ENCODE measurements around the gene DCDC1. TPM values are rescaled to one million over a fixed set of nuclear protein-coding genes. Genes with fewer than 3 reads are reported as not detected.

DCDC1 gene
- total RNA-seq, 1 experiment from 2014 or later = not detected

- Histone ChIP-seq H3K27ac (ENCODE audit: low read length) (no peak overlapping the region), H3K4me1 (ENCODE audit: control insufficient read depth, insufficient read depth, low read length) (no peaks in the 10 kb centered on the region), H3K36me3 (ENCODE audit: control insufficient read depth, insufficient read depth, low read length) (no peaks in the 10 kb centered on the region), H3K9me3 (ENCODE audit: control insufficient read depth, insufficient read depth, low read depth, low read length) (no peaks in the 10 kb centered on the region), H3K27me3 (ENCODE audit: control insufficient read depth, insufficient read depth, low read length) (no peaks in the 10 kb centered on the region; the same call in 1 of the 2 replicates), H3K4me3 (ENCODE audit: low read depth in 2 of 2, low read length in 2 of 2) (no peak overlapping the region)
- TF ChIP-seq TCF7L2 (IDR thresholded peaks at IDR 0.05; ENCODE audit: low read depth, low read length) (no peak), SIN3A (IDR thresholded peaks at IDR 0.05; ENCODE audit: borderline replicate concordance, insufficient read depth, low read depth, low read length) (no peak), POLR2AphosphoS5 (IDR thresholded peaks at IDR 0.05; ENCODE audit: low read depth, low read length) (no peak), CTCF (IDR thresholded peaks at IDR 0.05) (peak; percentile 69; the same call in 1 of the 2 replicates)
- TF ChIP-seq, protein P1, sequence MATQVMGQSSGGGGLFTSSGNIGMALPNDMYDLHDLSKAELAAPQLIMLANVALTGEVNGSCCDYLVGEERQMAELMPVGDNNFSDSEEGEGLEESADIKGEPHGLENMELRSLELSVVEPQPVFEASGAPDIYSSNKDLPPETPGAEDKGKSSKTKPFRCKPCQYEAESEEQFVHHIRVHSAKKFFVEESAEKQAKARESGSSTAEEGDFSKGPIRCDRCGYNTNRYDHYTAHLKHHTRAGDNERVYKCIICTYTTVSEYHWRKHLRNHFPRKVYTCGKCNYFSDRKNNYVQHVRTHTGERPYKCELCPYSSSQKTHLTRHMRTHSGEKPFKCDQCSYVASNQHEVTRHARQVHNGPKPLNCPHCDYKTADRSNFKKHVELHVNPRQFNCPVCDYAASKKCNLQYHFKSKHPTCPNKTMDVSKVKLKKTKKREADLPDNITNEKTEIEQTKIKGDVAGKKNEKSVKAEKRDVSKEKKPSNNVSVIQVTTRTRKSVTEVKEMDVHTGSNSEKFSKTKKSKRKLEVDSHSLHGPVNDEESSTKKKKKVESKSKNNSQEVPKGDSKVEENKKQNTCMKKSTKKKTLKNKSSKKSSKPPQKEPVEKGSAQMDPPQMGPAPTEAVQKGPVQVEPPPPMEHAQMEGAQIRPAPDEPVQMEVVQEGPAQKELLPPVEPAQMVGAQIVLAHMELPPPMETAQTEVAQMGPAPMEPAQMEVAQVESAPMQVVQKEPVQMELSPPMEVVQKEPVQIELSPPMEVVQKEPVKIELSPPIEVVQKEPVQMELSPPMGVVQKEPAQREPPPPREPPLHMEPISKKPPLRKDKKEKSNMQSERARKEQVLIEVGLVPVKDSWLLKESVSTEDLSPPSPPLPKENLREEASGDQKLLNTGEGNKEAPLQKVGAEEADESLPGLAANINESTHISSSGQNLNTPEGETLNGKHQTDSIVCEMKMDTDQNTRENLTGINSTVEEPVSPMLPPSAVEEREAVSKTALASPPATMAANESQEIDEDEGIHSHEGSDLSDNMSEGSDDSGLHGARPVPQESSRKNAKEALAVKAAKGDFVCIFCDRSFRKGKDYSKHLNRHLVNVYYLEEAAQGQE (IDR thresholded peaks at IDR 0.05; ENCODE audit: insufficient read depth in 1 of 2, low read depth in 2 of 2, low read length in 1 of 2) = no peak
- ATAC-seq (peak; percentile 73; the same call in 1 of the 2 replicates), DNase-seq (ENCODE audit: low read depth, low spot score) (peak; percentile 17)
- intact Hi-C loops (cut with micrococcal nuclease; ENCODE audit: unreplicated experiment) (loop anchor here (1.0 to 5.0 kb wide), 2 partner anchors 556 to 572 kb away; no protein-coding TSS in a partner anchor), in situ Hi-C loops (cut with HindIII; ENCODE audit: low pct_unique_long_range_greater_than_20kb, low sequenced_read_pairs) (no loop called here)
- BruUV-seq (replicated peaks) = no TSS peak
- ChIA-PET CTCF (no interaction called here), POLR2A (no interaction called here)
These were observed 451.6 kb downstream of the DCDC1 start for GRCh38 chr11:30917859-30918478.

GRCh38 chr11:30917266-30917665 lies 452.3 kb downstream of the DCDC1 start:
- Histone ChIP-seq H3K9me3 (ENCODE audit: control insufficient read depth, insufficient read depth, low read depth, low read length) (no peaks in the 10 kb centered on the region), H3K4me3 (ENCODE audit: low read depth in 2 of 2, low read length in 2 of 2) (no peak overlapping the region), H3K27me3 (ENCODE audit: control insufficient read depth, insufficient read depth, low read length) (no peaks in the 10 kb centered on the region; the same call in 1 of the 2 replicates), H3K27ac (ENCODE audit: low read length) (no peak overlapping the region), H3K4me1 (ENCODE audit: control insufficient read depth, insufficient read depth, low read length) (no peaks in the 10 kb centered on the region), H3K36me3 (ENCODE audit: control insufficient read depth, insufficient read depth, low read length) (no peaks in the 10 kb centered on the region)
- BruUV-seq (replicated peaks) = no TSS peak
- TF ChIP-seq TCF7L2 (IDR thresholded peaks at IDR 0.05; ENCODE audit: low read depth, low read length) (no peak), POLR2AphosphoS5 (IDR thresholded peaks at IDR 0.05; ENCODE audit: low read depth, low read length) (no peak), CTCF (IDR thresholded peaks at IDR 0.05) (no peak), SIN3A (IDR thresholded peaks at IDR 0.05; ENCODE audit: borderline replicate concordance, insufficient read depth, low read depth, low read length) (no peak)
- TF ChIP-seq, protein P1 (IDR thresholded peaks at IDR 0.05; ENCODE audit: insufficient read depth in 1 of 2, low read depth in 2 of 2, low read length in 1 of 2) = no peak
- ChIA-PET CTCF (no interaction called here), POLR2A (no interaction called here)
- intact Hi-C loops (cut with micrococcal nuclease; ENCODE audit: unreplicated experiment) = loop anchor here (1.0 to 5.0 kb wide), 2 partner anchors 555 to 571 kb away; no protein-coding TSS in a partner anchor
- in situ Hi-C loops (cut with HindIII; ENCODE audit: low pct_unique_long_range_greater_than_20kb, low sequenced_read_pairs) = no loop called here
- no peak for ATAC-seq
- DNase-seq (ENCODE audit: low read depth, low spot score) = no peak

All from Panc1 (cell line).